Dendritic cell treated with granulocyte-macrophage colony-stimulating factor and Interleukin-4, amounts not matched to agents 40 ng/mL and 50 ng/mL, for 4 days (primary cell): ENCODE results near the gene DGAT2L6.
"Not testable (repeated sequence)": the region's sequence is repeated elsewhere in the genome, so short reads cannot be mapped to it uniquely, and the experiment has no call there.

Experiments used
- H3K27ac Mint-ChIP-seq: one replicate; pipeline ENCODE4 v1.8.0; 2022; ENCODE audit warnings: mild to moderate bottlenecking, mixed read lengths
- H3K27me3 Mint-ChIP-seq: one replicate; pipeline ENCODE4 v1.8.0; 2022; ENCODE audit warnings: mild to moderate bottlenecking, mixed read lengths
- H3K36me3 Mint-ChIP-seq: one replicate; pipeline ENCODE4 v1.8.0; 2022; ENCODE audit warnings: low read depth, mixed read lengths
- H3K4me1 Mint-ChIP-seq: one replicate; pipeline ENCODE4 v1.8.0; 2022; ENCODE audit warnings: low read depth, mixed read lengths
- H3K4me3 Mint-ChIP-seq: one replicate; pipeline ENCODE4 v1.8.0; 2022; ENCODE audit warnings: mild to moderate bottlenecking, moderate library complexity, mixed read lengths
- H3K9me3 Mint-ChIP-seq: one replicate; pipeline ENCODE4 v1.8.0; 2022; ENCODE audit warnings: mixed read lengths
- intact Hi-C: fragments of 100-400 bp; cut with micrococcal nuclease; formaldehyde crosslinking; loops from one replicate; pipeline ENCODE4 v1.15.0; 2022

Gene DGAT2L6

DNA sequence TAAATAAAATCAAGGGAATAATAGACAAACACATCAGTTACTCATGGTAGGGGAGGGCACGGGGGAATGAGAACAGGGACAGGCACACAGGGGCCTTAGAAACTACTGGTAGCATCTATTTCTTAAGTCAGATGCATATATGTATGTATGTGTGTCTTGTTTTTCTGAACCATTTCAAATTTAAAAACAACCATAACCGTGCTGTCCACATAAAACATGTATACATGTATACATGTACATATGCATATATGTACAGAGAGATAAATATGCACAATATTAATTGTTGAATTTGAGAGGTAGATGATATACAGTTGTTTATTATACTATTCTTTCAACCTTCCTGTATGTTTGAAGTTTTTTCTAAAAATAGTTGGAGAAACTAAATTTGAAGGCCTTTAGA lies 49.4 kb downstream of the DGAT2L6 start:
- intact Hi-C loops: no loop called here
- Mint-ChIP-seq H3K27ac (no peak overlapping the region), H3K4me1 (no peaks in the 10 kb centered on the region), H3K27me3 (no peaks in the 10 kb centered on the region), H3K4me3 (no peak overlapping the region), H3K9me3 (no peaks in the 10 kb centered on the region), H3K36me3 (no peaks in the 10 kb centered on the region)

GRCh38 chrX:70231666-70232065 lies 54.4 kb downstream of the DGAT2L6 start:
- Mint-ChIP-seq H3K27ac (no peak overlapping the region), H3K9me3 (no peaks in the 10 kb centered on the region), H3K36me3 (no peaks in the 10 kb centered on the region), H3K4me1 (no peaks in the 10 kb centered on the region), H3K27me3 (no peaks in the 10 kb centered on the region), H3K4me3 (no peak overlapping the region)
- intact Hi-C loops: no loop called here

GRCh38 chrX:70234355-70234754 lies 57.1 kb downstream of the DGAT2L6 start, which contains the start of gene AWAT1:
AWAT1 (plus strand) TSS chrX:70234655; CDS start chrX:70234696, 41 bp downstream.
- H3K9me3 Mint-ChIP-seq: no peaks in the 10 kb centered on the region
- no peak within 1 kb of the TSS for H3K4me3 Mint-ChIP-seq
- no peaks in the 10 kb centered on the region for H3K27me3 Mint-ChIP-seq
- H3K36me3 Mint-ChIP-seq: no peaks in the 10 kb centered on the region
- intact Hi-C loops: no loop called here
- H3K27ac Mint-ChIP-seq: no peak within 1 kb of the TSS
- no peaks in the 10 kb centered on the region for H3K4me1 Mint-ChIP-seq

DNA sequence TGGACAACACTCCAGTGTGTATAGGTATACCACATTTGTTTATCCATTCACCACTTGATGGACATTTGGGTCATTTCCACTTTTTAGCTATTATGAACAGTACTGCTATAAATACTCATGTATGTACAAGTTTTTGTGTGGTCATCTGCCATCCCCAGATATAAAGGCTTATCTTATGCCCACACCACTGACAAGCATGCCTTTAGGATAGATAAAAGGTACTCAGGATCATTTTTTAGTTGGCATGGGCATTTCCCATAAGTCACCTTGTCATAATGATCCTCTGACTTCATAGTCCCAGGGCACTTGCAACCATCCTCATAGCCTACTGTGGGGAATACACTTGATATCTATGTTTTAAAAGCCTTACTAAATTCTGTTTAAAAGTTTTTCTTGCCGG lies 63.5 kb downstream of the DGAT2L6 start:
- H3K27ac Mint-ChIP-seq: no peak overlapping the region
- H3K36me3 Mint-ChIP-seq: no peaks in the 10 kb centered on the region
- no peaks in the 10 kb centered on the region for H3K27me3 Mint-ChIP-seq
- no peak overlapping the region for H3K4me3 Mint-ChIP-seq
- H3K4me1 Mint-ChIP-seq: no peaks in the 10 kb centered on the region
- no peaks in the 10 kb centered on the region for H3K9me3 Mint-ChIP-seq
- intact Hi-C loops: no loop called here

GRCh38 chrX:70241501-70241900 lies 64.2 kb downstream of the DGAT2L6 start:
- H3K27ac Mint-ChIP-seq: no peak overlapping the region

GRCh38 chrX:70243601-70244000 lies 66.3 kb downstream of the DGAT2L6 start:
- H3K4me1 Mint-ChIP-seq, H3K27me3 Mint-ChIP-seq, H3K9me3 Mint-ChIP-seq, H3K4me3 Mint-ChIP-seq, intact Hi-C loops, H3K27ac Mint-ChIP-seq, H3K36me3 Mint-ChIP-seq: not testable (repeated sequence)

More at GRCh38 chrX:70241501-70241900, 64.2 kb downstream of the DGAT2L6 start:
- no peaks in the 10 kb centered on the region for H3K4me1 Mint-ChIP-seq
- no peaks in the 10 kb centered on the region for H3K36me3 Mint-ChIP-seq
- no peak overlapping the region for H3K4me3 Mint-ChIP-seq
- no peaks in the 10 kb centered on the region for H3K27me3 Mint-ChIP-seq
- H3K9me3 Mint-ChIP-seq: no peaks in the 10 kb centered on the region
- intact Hi-C loops: no loop called here

DNA sequence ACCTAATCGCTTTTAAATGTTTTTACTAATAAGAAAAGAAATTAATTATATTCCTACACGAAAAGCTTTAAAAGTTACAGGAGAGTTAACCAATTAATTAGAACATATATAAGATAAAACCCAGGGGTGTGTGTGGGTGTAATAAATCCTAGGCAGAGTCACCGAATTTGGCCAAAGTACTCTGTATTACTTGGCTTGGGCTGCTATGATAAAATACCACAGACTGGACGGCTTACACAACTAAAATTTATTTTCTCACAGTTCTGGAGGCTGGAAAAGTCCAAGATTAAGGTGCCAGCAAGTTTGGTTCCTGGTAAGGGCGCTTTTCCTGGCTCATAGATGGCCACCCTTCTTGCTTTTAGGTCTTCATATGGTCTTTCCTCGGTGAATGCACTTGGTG lies 67.6 kb downstream of the DGAT2L6 start:
- intact Hi-C loops: no loop called here
- Mint-ChIP-seq H3K27me3 (no peaks in the 10 kb centered on the region), H3K36me3 (no peaks in the 10 kb centered on the region), H3K4me1 (no peaks in the 10 kb centered on the region), H3K4me3 (no peak overlapping the region), H3K9me3 (no peaks in the 10 kb centered on the region), H3K27ac (no peak overlapping the region)

- H3K9me3 Mint-ChIP-seq: no peaks in the 10 kb centered on the region
- H3K4me3 Mint-ChIP-seq: no peak overlapping the region
- H3K27ac Mint-ChIP-seq: no peak overlapping the region
- no peaks in the 10 kb centered on the region for H3K4me1 Mint-ChIP-seq
- H3K27me3 Mint-ChIP-seq: no peaks in the 10 kb centered on the region
- H3K36me3 Mint-ChIP-seq: no peaks in the 10 kb centered on the region
- intact Hi-C loops: no loop called here
These were observed 70.0 kb downstream of the DGAT2L6 start for GRCh38 chrX:70247252-70247651.

- Mint-ChIP-seq H3K36me3 (no peaks in the 10 kb centered on the region), H3K27ac (no peak overlapping the region), H3K4me1 (no peaks in the 10 kb centered on the region), H3K27me3 (no peaks in the 10 kb centered on the region), H3K9me3 (no peaks in the 10 kb centered on the region), H3K4me3 (no peak overlapping the region)
- intact Hi-C loops: no loop called here
These were observed 75.2 kb downstream of the DGAT2L6 start for GRCh38 chrX:70252491-70252890.

GRCh38 chrX:70253377-70254062 lies 76.2 kb downstream of the DGAT2L6 start:
- intact Hi-C loops: no loop called here
- Mint-ChIP-seq H3K4me1 (no peaks in the 10 kb centered on the region), H3K9me3 (no peaks in the 10 kb centered on the region), H3K4me3 (no peak overlapping the region), H3K36me3 (no peaks in the 10 kb centered on the region), H3K27me3 (no peaks in the 10 kb centered on the region), H3K27ac (no peak overlapping the region)

DNA sequence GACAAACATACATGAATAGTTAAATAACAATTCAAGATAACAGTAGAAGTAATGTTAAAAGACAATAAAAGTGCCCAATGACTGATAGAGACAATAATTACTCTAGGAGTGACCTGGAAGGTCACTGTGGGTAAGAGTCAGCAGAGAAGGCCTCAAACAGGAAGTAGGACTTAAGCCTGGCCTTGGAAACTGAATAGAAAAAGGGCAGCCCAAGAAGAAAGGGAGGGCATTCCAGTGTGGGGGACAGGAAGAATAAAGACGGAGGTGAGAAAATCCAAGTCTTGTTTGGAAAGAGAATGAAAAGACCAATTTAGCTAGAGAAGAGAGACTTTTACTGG lies 76.7 kb downstream of the DGAT2L6 start:
- intact Hi-C loops: no loop called here
- H3K27ac Mint-ChIP-seq: no peak overlapping the region
- no peaks in the 10 kb centered on the region for H3K4me1 Mint-ChIP-seq
- no peaks in the 10 kb centered on the region for H3K27me3 Mint-ChIP-seq
- H3K9me3 Mint-ChIP-seq: no peaks in the 10 kb centered on the region
- no peaks in the 10 kb centered on the region for H3K36me3 Mint-ChIP-seq
- no peak overlapping the region for H3K4me3 Mint-ChIP-seq

- Mint-ChIP-seq H3K36me3 (no peaks in the 10 kb centered on the region), H3K27ac (no peak overlapping the region)
These were observed 77.6 kb downstream of the DGAT2L6 start for GRCh38 chrX:70254909-70255308.

More at GRCh38 chrX:70254909-70255308, 77.6 kb downstream of the DGAT2L6 start:
- Mint-ChIP-seq H3K4me1 (no peaks in the 10 kb centered on the region), H3K27me3 (no peaks in the 10 kb centered on the region), H3K9me3 (no peaks in the 10 kb centered on the region), H3K4me3 (no peak overlapping the region)
- intact Hi-C loops: no loop called here
